Activated CD8-positive, alpha-beta T cell treated with anti-CD3 and anti-CD28 coated beads, Interleukin-2, amount 10 ng/mL, durations not matched to agents 7 days and 5 days (primary cell): ENCODE measurements around the gene IL17REL. TPM values are rescaled to one million over a fixed set of nuclear protein-coding genes. Genes with fewer than 3 reads are reported as not detected.
A peak's percentile ranks its signal among the peaks of the same experiment; 100 is the strongest.
"Not testable (repeated sequence)": the region's sequence is repeated elsewhere in the genome, so short reads cannot be mapped to it uniquely, and the experiment has no call there.

Source experiments
- ATAC-seq: fragments of 150-1000 bp; cut with Tn5 transposase; one replicate; pipeline ENCODE4 v1.10.0; 2021; ENCODE audit warnings: moderate library complexity
- CTCF ChIA-PET: fragments of 350-600 bp; sonication (Branson Sonifier 250); formaldehyde crosslinking; loops from one replicate; lab custom pipeline; 2021; ENCODE audit warnings: antibody characterized with exemption; lab: Charles Lee
- POLR2A ChIA-PET: fragments of 350-600 bp; sonication (Branson Sonifier 250); formaldehyde crosslinking; loops from one replicate; lab custom pipeline; 2021; ENCODE audit warnings: antibody characterized with exemption; lab: Charles Lee
- DNase-seq: peaks from one replicate; pipeline ENCODE4 v3.0.0-alpha.2; 2020
- H3K27ac Mint-ChIP-seq: one replicate; pipeline ENCODE4 v1.8.0; 2021; ENCODE audit warnings: mild to moderate bottlenecking, mixed read lengths
- H3K27me3 Mint-ChIP-seq: one replicate; pipeline ENCODE4 v1.8.0; 2021; ENCODE audit warnings: low read depth, mixed read lengths
- H3K36me3 Mint-ChIP-seq: one replicate; pipeline ENCODE4 v1.8.0; 2021; ENCODE audit warnings: low read depth, mixed read lengths
- H3K4me1 Mint-ChIP-seq: one replicate; pipeline ENCODE4 v1.8.0; 2021; ENCODE audit warnings: low read depth, mixed read lengths
- H3K4me3 Mint-ChIP-seq: one replicate; pipeline ENCODE4 v1.8.0; 2021; ENCODE audit warnings: mild to moderate bottlenecking, mixed read lengths
- H3K9me3 Mint-ChIP-seq: one replicate; pipeline ENCODE4 v1.8.0; 2022; ENCODE audit warnings: mixed read lengths; ENCODE audit not compliant: insufficient read depth
- total RNA-seq, 2 experiments: library from RNA; stranded (reverse); gene quantifications; one replicate each; pipeline ENCODE4 v1.2.3, GENCODE V29; 2021

The IL17REL gene
- total RNA-seq, 2 experiments from 2014 or later, result not detected

DNA sequence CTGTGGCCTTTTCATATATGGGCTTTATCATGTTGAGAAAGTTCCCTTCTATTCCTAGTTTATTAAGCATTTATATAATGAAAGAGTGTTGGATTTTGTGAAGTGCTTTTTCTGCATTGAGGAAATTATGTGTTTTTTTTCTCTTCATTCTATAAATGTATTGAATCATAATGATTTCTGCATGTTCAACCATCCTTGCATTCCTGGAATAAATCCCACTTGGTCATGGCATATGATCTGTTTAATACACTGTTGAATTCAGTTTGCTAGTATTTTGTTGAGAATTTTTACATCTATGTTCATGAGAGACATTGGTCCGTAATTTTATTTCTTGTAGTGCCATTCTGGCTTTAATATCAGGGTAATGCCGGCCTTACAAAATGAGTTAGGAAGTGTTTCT, 26.2 kb downstream of the IL17REL start:
- peaks cover 11% of the 10 kb centered on the region for H3K36me3 Mint-ChIP-seq
- ATAC-seq (no peak), DNase-seq (no peak)
- H3K27ac Mint-ChIP-seq, result no peak overlapping the region
- no peaks in the 10 kb centered on the region for H3K4me1 Mint-ChIP-seq
- CTCF ChIA-PET, result no interaction called here
- H3K4me3 Mint-ChIP-seq, result no peak overlapping the region
- H3K9me3 Mint-ChIP-seq, result peaks cover 19% of the 10 kb centered on the region
- POLR2A ChIA-PET, result no interaction called here
- H3K27me3 Mint-ChIP-seq, result peaks cover 33% of the 10 kb centered on the region

GRCh38 chr22:49983148-49984042, 29.2 kb downstream of the IL17REL start:
- Mint-ChIP-seq H3K27ac (no peak overlapping the region), H3K4me3 (no peak overlapping the region), H3K4me1 (no peaks in the 10 kb centered on the region), H3K36me3 (peaks cover 13% of the 10 kb centered on the region), H3K27me3 (peaks cover 30% of the 10 kb centered on the region), H3K9me3 (peaks cover 27% of the 10 kb centered on the region)
- DNase-seq, result no peak
- POLR2A ChIA-PET, result no interaction called here
- no peak for ATAC-seq
- CTCF ChIA-PET, result interaction anchor here (1.2 to 2.2 kb wide), 3 partner anchors 9 to 47 kb away, joined by 3 to 7 read pairs (median 4); no protein-coding TSS in a partner anchor

GRCh38 chr22:49981799-49982198, 30.8 kb downstream of the IL17REL start:
- CTCF ChIA-PET, result interaction anchor here (0.8 kb wide), 1 partner anchor 49 kb away, joined by 5 read pairs; no protein-coding TSS in a partner anchor
- Mint-ChIP-seq H3K9me3 (peaks cover 25% of the 10 kb centered on the region), H3K27me3 (peaks cover 30% of the 10 kb centered on the region), H3K36me3 (peaks cover 13% of the 10 kb centered on the region)
- H3K27ac Mint-ChIP-seq, POLR2A ChIA-PET, ATAC-seq, H3K4me1 Mint-ChIP-seq, DNase-seq, H3K4me3 Mint-ChIP-seq: not testable (repeated sequence)

- H3K9me3 Mint-ChIP-seq, result peaks cover 12% of the 10 kb centered on the region
- peaks cover 4% of the 10 kb centered on the region for H3K36me3 Mint-ChIP-seq
- POLR2A ChIA-PET, result no interaction called here
- CTCF ChIA-PET, result interaction anchor here (0.7 to 2.8 kb wide), 5 partner anchors 13 to 212 kb away, joined by 3 to 10 read pairs (median 4); no protein-coding TSS in a partner anchor
- ATAC-seq (no peak), DNase-seq (peak; percentile 46)
- H3K4me3 Mint-ChIP-seq, result no peak overlapping the region
- no peak overlapping the region for H3K27ac Mint-ChIP-seq
- H3K27me3 Mint-ChIP-seq, result peaks cover 9% of the 10 kb centered on the region
- H3K4me1 Mint-ChIP-seq, result peaks cover 14% of the 10 kb centered on the region
Measured at GRCh38 chr22:49979587-49980264, 32.8 kb downstream of the IL17REL start.

- ChIA-PET POLR2A (interaction anchor here (1.8 kb wide), 1 partner anchor 16 kb away, joined by 4 read pairs; no protein-coding TSS in a partner anchor), CTCF (interaction anchor here (1.2 to 2.8 kb wide), 2 partner anchors 53 kb away, joined by 3 to 10 read pairs; no protein-coding TSS in a partner anchor)
- Mint-ChIP-seq H3K4me1 (peaks cover 14% of the 10 kb centered on the region), H3K36me3 (peaks cover 2% of the 10 kb centered on the region), H3K4me3 (no peak overlapping the region), H3K27ac (no peak overlapping the region), H3K27me3 (peaks cover 2% of the 10 kb centered on the region), H3K9me3 (peaks cover 12% of the 10 kb centered on the region)
- no peak for DNase-seq
- no peak for ATAC-seq
Measured at GRCh38 chr22:49977578-49977977, 35.0 kb downstream of the IL17REL start.

- peaks cover 12% of the 10 kb centered on the region for H3K9me3 Mint-ChIP-seq
- H3K27me3 Mint-ChIP-seq, result no peaks in the 10 kb centered on the region
- H3K4me3 Mint-ChIP-seq, result no peak overlapping the region
- peaks cover 14% of the 10 kb centered on the region for H3K4me1 Mint-ChIP-seq
- POLR2A ChIA-PET, result interaction anchor here (0.6 to 1.8 kb wide), 2 partner anchors 15 to 209 kb away, joined by 3 to 4 read pairs; partner anchors contain the start of gene TRABD
- CTCF ChIA-PET, result interaction anchor here (1.1 to 1.2 kb wide), 2 partner anchors 17 to 54 kb away, joined by 3 read pairs; no protein-coding TSS in a partner anchor
- peaks cover 2% of the 10 kb centered on the region for H3K36me3 Mint-ChIP-seq
- ATAC-seq, result peak; percentile 38
- H3K27ac Mint-ChIP-seq, result peak overlapping the region; percentile 34
- peak; percentile 44 for DNase-seq
Measured at GRCh38 chr22:49976439-49977175, 36.0 kb downstream of the IL17REL start.

GRCh38 chr22:49975543-49976389, 36.8 kb downstream of the IL17REL start:
- peaks cover 9% of the 10 kb centered on the region for H3K9me3 Mint-ChIP-seq
- ChIA-PET POLR2A (interaction anchor here (1.8 kb wide), 1 partner anchor 14 kb away, joined by 4 read pairs; no protein-coding TSS in a partner anchor), CTCF (interaction anchor here (1.1 kb wide), 1 partner anchor 18 kb away, joined by 3 read pairs; no protein-coding TSS in a partner anchor)
- H3K36me3 Mint-ChIP-seq, result peaks cover 2% of the 10 kb centered on the region
- DNase-seq (peak; percentile 39), ATAC-seq (peak; percentile 45)
- H3K27ac Mint-ChIP-seq, result peak overlapping the region; percentile 59
- no peaks in the 10 kb centered on the region for H3K27me3 Mint-ChIP-seq
- H3K4me3 Mint-ChIP-seq, result no peak overlapping the region
- peaks cover 17% of the 10 kb centered on the region for H3K4me1 Mint-ChIP-seq

- H3K27ac Mint-ChIP-seq, result no peak overlapping the region
- ATAC-seq (no peak), DNase-seq (no peak)
- POLR2A ChIA-PET, result no interaction called here
- no peaks in the 10 kb centered on the region for H3K27me3 Mint-ChIP-seq
- H3K36me3 Mint-ChIP-seq, result no peaks in the 10 kb centered on the region
- CTCF ChIA-PET, result no interaction called here
- H3K9me3 Mint-ChIP-seq, result no peaks in the 10 kb centered on the region
- peaks cover 23% of the 10 kb centered on the region for H3K4me1 Mint-ChIP-seq
- H3K4me3 Mint-ChIP-seq, result no peak overlapping the region
Measured at GRCh38 chr22:49973018-49973961, 39.3 kb downstream of the IL17REL start.

- no peaks in the 10 kb centered on the region for H3K36me3 Mint-ChIP-seq
- H3K4me1 Mint-ChIP-seq, result peaks cover 27% of the 10 kb centered on the region
- DNase-seq (peak; percentile 24), ATAC-seq (no peak)
- ChIA-PET CTCF (no interaction called here), POLR2A (interaction anchor here (0.6 to 1.4 kb wide), 2 partner anchors 36 to 116 kb away, joined by 3 to 4 read pairs; no protein-coding TSS in a partner anchor)
- no peak overlapping the region for H3K4me3 Mint-ChIP-seq
- H3K27me3 Mint-ChIP-seq, result no peaks in the 10 kb centered on the region
- no peaks in the 10 kb centered on the region for H3K9me3 Mint-ChIP-seq
- no peak overlapping the region for H3K27ac Mint-ChIP-seq
Measured at GRCh38 chr22:49972163-49973017, 40.2 kb downstream of the IL17REL start.
